Measurements from ENCODE around the gene NDUFS6.

GRCh38 chr5:1782385-1783215 lies 18.6 kb upstream of the NDUFS6 start:
- TF ChIP-seq ZBTB7A (tag by site-specific recombination; IDR thresholded peaks at IDR 0.05; ENCODE audit: low read depth) (no peak), ZNF544 (tag by site-specific recombination; IDR thresholded peaks at IDR 0.05) (no peak), ZNF138 (tag by site-specific recombination; IDR thresholded peaks at IDR 0.05; ENCODE audit: borderline replicate concordance) (no peak), PRDM1 (tag by site-specific recombination; IDR thresholded peaks at IDR 0.05) (no peak), IKZF3 (tag by site-specific recombination; IDR thresholded peaks at IDR 0.05) (no peak), YY1 (tag by site-specific recombination; IDR thresholded peaks at IDR 0.05) (no peak), ZNF747 (tag by site-specific recombination; IDR thresholded peaks at IDR 0.05) (no peak), ZSCAN30 (tag by site-specific recombination; IDR thresholded peaks at IDR 0.05) (no peak), KLF16 (tag by site-specific recombination; IDR thresholded peaks at IDR 0.05) (no peak), GLI4 (tag by site-specific recombination; IDR thresholded peaks at IDR 0.05) (no peak)
- TF ChIP-seq, protein P1, sequence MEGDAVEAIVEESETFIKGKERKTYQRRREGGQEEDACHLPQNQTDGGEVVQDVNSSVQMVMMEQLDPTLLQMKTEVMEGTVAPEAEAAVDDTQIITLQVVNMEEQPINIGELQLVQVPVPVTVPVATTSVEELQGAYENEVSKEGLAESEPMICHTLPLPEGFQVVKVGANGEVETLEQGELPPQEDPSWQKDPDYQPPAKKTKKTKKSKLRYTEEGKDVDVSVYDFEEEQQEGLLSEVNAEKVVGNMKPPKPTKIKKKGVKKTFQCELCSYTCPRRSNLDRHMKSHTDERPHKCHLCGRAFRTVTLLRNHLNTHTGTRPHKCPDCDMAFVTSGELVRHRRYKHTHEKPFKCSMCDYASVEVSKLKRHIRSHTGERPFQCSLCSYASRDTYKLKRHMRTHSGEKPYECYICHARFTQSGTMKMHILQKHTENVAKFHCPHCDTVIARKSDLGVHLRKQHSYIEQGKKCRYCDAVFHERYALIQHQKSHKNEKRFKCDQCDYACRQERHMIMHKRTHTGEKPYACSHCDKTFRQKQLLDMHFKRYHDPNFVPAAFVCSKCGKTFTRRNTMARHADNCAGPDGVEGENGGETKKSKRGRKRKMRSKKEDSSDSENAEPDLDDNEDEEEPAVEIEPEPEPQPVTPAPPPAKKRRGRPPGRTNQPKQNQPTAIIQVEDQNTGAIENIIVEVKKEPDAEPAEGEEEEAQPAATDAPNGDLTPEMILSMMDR (tag by site-specific recombination; IDR thresholded peaks at IDR 0.05): no peak
